Spleen (tissue), 11 donors: ENCODE measurements around the gene KLF9. TPM values are rescaled to one million over a fixed set of nuclear protein-coding genes. Genes with fewer than 3 reads are reported as not detected.

Source experiments
- DNase-seq: peaks from one replicate; pipeline ENCODE4 v3.0.0-alpha.2; 2020
- H3K27ac ChIP-seq, 8 donors: fragments of 200-600 bp; sonication (generic) in 7 of 8; 1 replicate in 4 of 8; 2 replicates in 4 of 8; pipeline versions ENCODE4 v1.5.0 to v1.8.0; 2016 to 2021; ENCODE audit warnings: inconsistent platforms in 4 of 8, mild to moderate bottlenecking in 4 of 8, moderate library complexity in 1 of 8
- H3K27me3 ChIP-seq, 7 donors: fragments of 200-600 bp; sonication (generic) in 6 of 7; replicated peaks in 1 of 7; 1 replicate in 4 of 7; 2 replicates in 3 of 7; pipeline versions ENCODE4 v1.5.0 to v1.8.0; 2016 to 2021; ENCODE audit warnings: inconsistent platforms in 3 of 7, mild to moderate bottlenecking in 1 of 7
- H3K36me3 ChIP-seq, 6 donors: fragments of 200-600 bp; sonication (generic) in 5 of 6; 1 replicate in 4 of 6; 2 replicates in 2 of 6; pipeline versions ENCODE4 v1.5.0 to v1.8.0; 2016 to 2021; ENCODE audit warnings: inconsistent platforms in 2 of 6
- H3K4me1 ChIP-seq, 6 donors: fragments of 200-600 bp; sonication (generic) in 5 of 6; 1 replicate in 3 of 6; 2 replicates in 3 of 6; pipeline versions ENCODE4 v1.5.0 to v1.8.0; 2016 to 2021; ENCODE audit warnings: inconsistent platforms in 3 of 6
- H3K4me3 ChIP-seq, 8 donors: fragments of 200-600 bp; sonication (generic) in 7 of 8; 1 replicate in 4 of 8; 2 replicates in 4 of 8; pipeline versions ENCODE4 v1.5.0 to v1.8.0; 2016 to 2021; ENCODE audit warnings: inconsistent platforms in 4 of 8, mild to moderate bottlenecking in 4 of 8, moderate library complexity in 2 of 8
- H3K9me3 ChIP-seq, 8 donors: fragments of 200-600 bp; sonication (generic) in 7 of 8; 1 replicate in 4 of 8; 2 replicates in 4 of 8; pipeline versions ENCODE4 v1.5.0 to v1.8.0; 2016 to 2021; ENCODE audit warnings: inconsistent platforms in 4 of 8
- CTCF ChIP-seq, 11 experiments: fragments of 200-600 bp in 7 of 11; fragments of 450-650 bp in 4 of 11; sonication (generic) in 4 of 11; IDR thresholded peaks in 8 of 11; conservative IDR thresholded peaks in 3 of 11; 1 replicate in 7 of 11; 2 replicates in 4 of 11; pipeline versions ENCODE4 v1.4.0 to v1.8.0; 2016 to 2021; ENCODE audit warnings: antibody characterized with exemption in 11 of 11, inconsistent platforms in 4 of 11, mild to moderate bottlenecking in 1 of 11
- POLR2A ChIP-seq, 3 donors: fragments of 450-650 bp; IDR thresholded peaks; one replicate each; pipeline ENCODE4 v1.5.1; 2017; ENCODE audit warnings: antibody characterized with exemption in 3 of 3, mild to moderate bottlenecking in 1 of 3
- POLR2AphosphoS5 ChIP-seq, 3 donors: sonication (generic); formaldehyde crosslinking; IDR thresholded peaks; one replicate each; pipeline ENCODE4 v1.5.1; 2017; ENCODE audit warnings: antibody characterized with exemption in 3 of 3
- WGBS, 5 donors: extraction: QIAGEN DNeasy Blood & Tissue Kit in 3 of 5; methylation state at CpG; one replicate each; pipeline versions ENCODE4 v1.1.5 to v1.1.7; 2013 to 2018; 5-methylcytosine and 5-hydroxymethylcytosine counted together
- intact Hi-C: fragments of 100-400 bp; cut with DNase I; formaldehyde crosslinking; loops from one replicate; pipeline ENCODE4 v1.15.0; 2023; ENCODE audit warnings: low total_unique reads
- polyA plus RNA-seq, 3 donors: library from polyadenylated mRNA; stranded (reverse); fragments of 200-250 nt; gene quantifications; one replicate each; pipeline ENCODE4 v1.2.1, GENCODE V29; 2013
- total RNA-seq, 7 donors: library from RNA; depleted of rRNA in 3 of 7; stranded (reverse); fragments of >200 nt in 3 of 7; fragmentation: NEBNext Ultra II Directional in 4 of 7; extraction: Animal tissue kit (Norgen Biotek cat#: 25700) in 4 of 7; gene quantifications; one replicate each; pipeline versions ENCODE4 v1.1.0 to v1.2.1, GENCODE V29; 2016 to 2021
- donor health status: healthy with polysubstance abuse.
- donor health status: DM: no; HTN: no; CAD: no; lungs with moderate emphysema.
- donor health status: DM: no; HTN: no; CAD: no.
- donor health status: Bipolar disorder and iron deficiency.
- donor health status: healthy.
- donor health status: DM: no; HTN: no; CAD: no.
- donor health status: DM: yes; HTN: yes; CAD: no.

Gene KLF9
- total and polyA plus RNA-seq, 10 donors = 7.1 to 74.8 (median 36.8) TPM

- TF ChIP-seq CTCF (IDR thresholded peaks at IDR 0.05 in 8 of 11, conservative IDR thresholded peaks at IDR 0.05 in 3 of 11) = no peak
- no peak for TF ChIP-seq POLR2A (IDR thresholded peaks at IDR 0.05)
- TF ChIP-seq POLR2AphosphoS5 (IDR thresholded peaks at IDR 0.05) = no peak
- H3K27ac ChIP-seq = no peak overlapping the region
- H3K36me3 ChIP-seq = no peaks in the 10 kb centered on the region
- H3K27me3 ChIP-seq = no peaks in the 10 kb centered on the region
- intact Hi-C loops = no loop called here
- 86 to 90% (median 87%) methylated on average over 7 of the region's 7 CpGs for WGBS, 5 donors
- no peaks in the 10 kb centered on the region for H3K4me1 ChIP-seq
- no peak for DNase-seq
- no peaks in the 10 kb centered on the region for H3K9me3 ChIP-seq
- H3K4me3 ChIP-seq = no peak overlapping the region
Measured at GRCh38 chr9:70455993-70456704, 41.7 kb upstream of the KLF9 start.

- Histone ChIP-seq H3K4me1 (no peaks in the 10 kb centered on the region), H3K27ac (no peak overlapping the region), H3K36me3 (no peaks in the 10 kb centered on the region), H3K4me3 (no peak overlapping the region), H3K9me3 (peaks cover 0 to 2% (median 0%) of the 10 kb centered on the region in 8 donors), H3K27me3 (no peaks in the 10 kb centered on the region)
- 88 to 98% (median 91%) methylated on average over 3 of the region's 3 CpGs for WGBS, 5 donors
- TF ChIP-seq POLR2AphosphoS5 (IDR thresholded peaks at IDR 0.05) (no peak), POLR2A (IDR thresholded peaks at IDR 0.05) (no peak), CTCF (IDR thresholded peaks at IDR 0.05 in 8 of 11, conservative IDR thresholded peaks at IDR 0.05 in 3 of 11) (no peak)
- no peak for DNase-seq
- intact Hi-C loops = no loop called here
Measured at GRCh38 chr9:70452365-70452764, 37.9 kb upstream of the KLF9 start.

GRCh38 chr9:70451765-70452164, 37.3 kb upstream of the KLF9 start:
- H3K4me1 ChIP-seq = no peaks in the 10 kb centered on the region
- no peak overlapping the region for H3K27ac ChIP-seq
- H3K27me3 ChIP-seq = no peaks in the 10 kb centered on the region
- 80 to 87% (median 85%) methylated on average over 5 of the region's 5 CpGs for WGBS, 5 donors
- intact Hi-C loops = no loop called here
- no peak overlapping the region for H3K4me3 ChIP-seq
- no peaks in the 10 kb centered on the region for H3K36me3 ChIP-seq
- no peak for DNase-seq
- H3K9me3 ChIP-seq = peaks cover 0 to 2% (median 0%) of the 10 kb centered on the region in 8 donors
- no peak for TF ChIP-seq CTCF (IDR thresholded peaks at IDR 0.05 in 8 of 11, conservative IDR thresholded peaks at IDR 0.05 in 3 of 11)
- TF ChIP-seq POLR2A (IDR thresholded peaks at IDR 0.05) = no peak
- no peak for TF ChIP-seq POLR2AphosphoS5 (IDR thresholded peaks at IDR 0.05)

- 81 to 91% (median 86%) methylated on average over 5 of the region's 5 CpGs for WGBS, 5 donors
- TF ChIP-seq POLR2AphosphoS5 (IDR thresholded peaks at IDR 0.05) = no peak
- TF ChIP-seq POLR2A (IDR thresholded peaks at IDR 0.05) = no peak
- no peak for TF ChIP-seq CTCF (IDR thresholded peaks at IDR 0.05 in 8 of 11, conservative IDR thresholded peaks at IDR 0.05 in 3 of 11)
- peaks cover 0 to 2% (median 0%) of the 10 kb centered on the region in 8 donors for H3K9me3 ChIP-seq
- H3K27ac ChIP-seq = no peak overlapping the region
- H3K4me3 ChIP-seq = no peak overlapping the region
- DNase-seq = no peak
- intact Hi-C loops = no loop called here
- no peaks in the 10 kb centered on the region for H3K27me3 ChIP-seq
- no peaks in the 10 kb centered on the region for H3K36me3 ChIP-seq
- H3K4me1 ChIP-seq = no peaks in the 10 kb centered on the region
Measured at GRCh38 chr9:70450738-70451137, 36.3 kb upstream of the KLF9 start.
